ENCODE measurements around the gene GPRIN1. TPM values are rescaled to one million over a fixed set of nuclear protein-coding genes. Genes with fewer than 3 reads are reported as not detected.

GPRIN1 gene
- total RNA-seq, 1 donor, result 2.6 TPM

GRCh38 chr5:176581361-176581760, 28.6 kb downstream of the GPRIN1 start:
- DNase-seq (ENCODE audit: low read depth), result no peak
- no peak overlapping the region for H3K4me3 ChIP-seq (ENCODE audit: low read depth, low read length)
- TF ChIP-seq, protein P1, sequence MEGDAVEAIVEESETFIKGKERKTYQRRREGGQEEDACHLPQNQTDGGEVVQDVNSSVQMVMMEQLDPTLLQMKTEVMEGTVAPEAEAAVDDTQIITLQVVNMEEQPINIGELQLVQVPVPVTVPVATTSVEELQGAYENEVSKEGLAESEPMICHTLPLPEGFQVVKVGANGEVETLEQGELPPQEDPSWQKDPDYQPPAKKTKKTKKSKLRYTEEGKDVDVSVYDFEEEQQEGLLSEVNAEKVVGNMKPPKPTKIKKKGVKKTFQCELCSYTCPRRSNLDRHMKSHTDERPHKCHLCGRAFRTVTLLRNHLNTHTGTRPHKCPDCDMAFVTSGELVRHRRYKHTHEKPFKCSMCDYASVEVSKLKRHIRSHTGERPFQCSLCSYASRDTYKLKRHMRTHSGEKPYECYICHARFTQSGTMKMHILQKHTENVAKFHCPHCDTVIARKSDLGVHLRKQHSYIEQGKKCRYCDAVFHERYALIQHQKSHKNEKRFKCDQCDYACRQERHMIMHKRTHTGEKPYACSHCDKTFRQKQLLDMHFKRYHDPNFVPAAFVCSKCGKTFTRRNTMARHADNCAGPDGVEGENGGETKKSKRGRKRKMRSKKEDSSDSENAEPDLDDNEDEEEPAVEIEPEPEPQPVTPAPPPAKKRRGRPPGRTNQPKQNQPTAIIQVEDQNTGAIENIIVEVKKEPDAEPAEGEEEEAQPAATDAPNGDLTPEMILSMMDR (IDR thresholded peaks at IDR 0.05; ENCODE audit: insufficient read depth, low read depth, low read length), result no peak

DNA sequence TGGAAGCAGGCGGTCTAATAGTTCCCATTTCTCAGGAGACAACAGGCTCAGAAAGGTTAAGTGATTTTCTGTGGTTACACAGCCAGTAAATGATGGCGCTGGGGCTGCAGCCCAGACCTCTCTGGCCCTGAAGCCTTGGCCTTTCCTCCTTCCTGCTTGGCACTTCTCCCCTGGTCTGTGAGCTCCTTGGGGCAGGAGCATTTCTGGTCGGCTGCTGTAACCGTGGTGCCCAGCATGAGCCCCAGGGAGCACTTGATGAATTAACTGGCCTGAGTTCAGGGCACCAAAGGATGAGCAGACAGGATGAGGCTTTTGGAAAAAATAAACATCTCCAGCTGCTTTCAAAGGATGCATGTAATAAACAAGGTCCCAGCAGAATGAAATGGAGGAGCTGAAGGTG, 30.6 kb downstream of the GPRIN1 start:
- TF ChIP-seq, protein P1 (IDR thresholded peaks at IDR 0.05; ENCODE audit: insufficient read depth, low read depth, low read length), result no peak
- no peak overlapping the region for H3K4me3 ChIP-seq (ENCODE audit: low read depth, low read length)
- DNase-seq (ENCODE audit: low read depth), result no peak

DNA sequence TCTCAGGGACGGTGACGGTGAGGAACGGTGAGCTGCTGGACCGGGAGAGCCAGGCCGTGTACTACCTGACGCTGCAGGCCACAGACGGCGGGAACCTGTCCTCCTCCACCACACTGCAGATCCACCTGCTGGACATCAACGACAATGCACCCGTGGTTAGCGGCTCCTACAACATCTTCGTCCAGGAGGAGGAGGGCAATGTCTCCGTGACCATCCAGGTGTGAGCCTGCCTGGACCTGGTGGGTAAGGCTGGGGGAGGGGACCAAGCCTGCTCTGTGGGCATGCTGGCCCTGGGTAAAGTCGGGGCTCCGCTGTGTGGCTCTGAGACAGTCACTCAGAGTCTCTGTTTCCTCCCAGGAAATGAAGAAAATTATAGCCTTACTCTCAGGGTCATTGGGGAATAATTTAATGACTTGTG, 31.6 kb downstream of the GPRIN1 start:
- H3K4me3 ChIP-seq (ENCODE audit: low read depth, low read length), result no peak overlapping the region
- TF ChIP-seq, protein P1 (IDR thresholded peaks at IDR 0.05; ENCODE audit: insufficient read depth, low read depth, low read length), result peak; percentile 52
- peak; percentile 33 for DNase-seq (ENCODE audit: low read depth)

GRCh38 chr5:176577312-176578176, 32.4 kb downstream of the GPRIN1 start:
- TF ChIP-seq, protein P1 (IDR thresholded peaks at IDR 0.05; ENCODE audit: insufficient read depth, low read depth, low read length), result no peak
- no peak overlapping the region for H3K4me3 ChIP-seq (ENCODE audit: low read depth, low read length)
- no peak for DNase-seq (ENCODE audit: low read depth)

- TF ChIP-seq, protein P1 (IDR thresholded peaks at IDR 0.05; ENCODE audit: insufficient read depth, low read depth, low read length), result no peak
- no peak for DNase-seq (ENCODE audit: low read depth)
- H3K4me3 ChIP-seq (ENCODE audit: low read depth, low read length), result no peak overlapping the region
These were observed 34.2 kb downstream of the GPRIN1 start for GRCh38 chr5:176575488-176576422.

- H3K4me3 ChIP-seq (ENCODE audit: low read depth, low read length), result no peak overlapping the region
- TF ChIP-seq, protein P1 (IDR thresholded peaks at IDR 0.05; ENCODE audit: insufficient read depth, low read depth, low read length), result no peak
- no peak for DNase-seq (ENCODE audit: low read depth)
These were observed 34.9 kb downstream of the GPRIN1 start for GRCh38 chr5:176575066-176575465.

All from fibroblast of villous mesenchyme (primary cell).